ENCODE data around the gene SFRP5. TPM values are rescaled to one million over a fixed set of nuclear protein-coding genes. Genes with fewer than 3 reads are reported as not detected.

The SFRP5 gene
- total and polyA plus RNA-seq, 2 donors (not counting 1 experiment from before 2014, with no cell fraction given), result not detected

DNA sequence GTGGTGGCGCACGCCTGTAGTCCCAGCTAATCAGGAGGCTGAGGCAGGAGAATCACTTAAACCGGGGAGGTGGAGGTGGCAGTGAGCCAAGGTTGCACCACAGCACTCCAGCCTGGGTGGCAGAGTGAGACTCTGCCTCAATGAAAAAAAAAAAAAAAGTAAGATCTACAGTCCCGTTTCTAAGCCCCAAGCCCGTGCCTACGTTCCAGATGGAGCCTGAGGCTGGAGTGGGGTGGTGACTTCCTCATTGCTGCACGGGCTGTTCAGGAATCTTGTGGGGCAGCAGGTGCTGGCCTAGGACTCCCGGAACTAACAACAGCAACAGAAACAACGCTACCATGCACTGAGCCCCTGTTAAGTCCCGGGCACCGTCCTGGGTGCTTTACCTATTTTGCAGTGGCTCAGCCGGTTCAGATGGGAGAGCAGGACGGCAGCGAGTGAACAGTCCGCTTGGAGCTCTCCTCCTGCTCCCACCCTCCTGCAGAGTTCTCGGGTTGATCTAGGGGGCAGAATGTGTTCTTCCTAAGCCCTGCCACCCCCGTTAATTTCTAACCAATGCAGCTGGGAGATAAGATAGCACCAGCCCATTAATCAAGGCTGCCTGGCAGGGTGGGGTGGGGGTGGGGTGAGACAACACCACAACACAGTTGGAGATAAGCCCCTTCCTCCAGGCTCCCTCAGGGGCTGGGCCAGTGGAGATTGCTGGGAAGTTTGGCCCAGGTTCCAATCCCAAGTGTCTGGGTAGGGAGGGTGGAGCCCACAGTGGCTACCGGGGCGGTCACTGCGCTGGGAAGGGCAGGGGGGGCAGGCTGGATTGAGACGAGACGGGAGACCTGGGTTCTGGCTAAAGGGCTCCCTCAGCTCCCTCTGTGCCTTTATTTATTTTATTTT, 17.0 kb upstream of the SFRP5 start:
- intact Hi-C loops (cut with micrococcal nuclease), result no loop called here
- H4K20me1 ChIP-seq (ENCODE audit: control insufficient read depth, insufficient read depth, low read length, poor library complexity, severe bottlenecking), result no peaks in the 10 kb centered on the region
- ATAC-seq (ENCODE audit: low read depth), result no peak
- no peak overlapping the region for H3K27ac ChIP-seq (ENCODE audit: low read length in 2 of 2)
- H3K9me3 ChIP-seq (ENCODE audit: control extremely low read depth in 1 of 3, control insufficient read depth in 2 of 3, insufficient read depth in 1 of 3, low read length in 2 of 3), result no peaks in the 10 kb centered on the region
- no peaks in the 10 kb centered on the region for H3K4me1 Mint-ChIP-seq
- WGBS (ENCODE audit: insufficient coverage), result 21% methylated on average over 19 of the region's 22 CpGs
- peaks cover 30% of the 10 kb centered on the region for H3K27me3 Mint-ChIP-seq
- TF ChIP-seq, protein P1, sequence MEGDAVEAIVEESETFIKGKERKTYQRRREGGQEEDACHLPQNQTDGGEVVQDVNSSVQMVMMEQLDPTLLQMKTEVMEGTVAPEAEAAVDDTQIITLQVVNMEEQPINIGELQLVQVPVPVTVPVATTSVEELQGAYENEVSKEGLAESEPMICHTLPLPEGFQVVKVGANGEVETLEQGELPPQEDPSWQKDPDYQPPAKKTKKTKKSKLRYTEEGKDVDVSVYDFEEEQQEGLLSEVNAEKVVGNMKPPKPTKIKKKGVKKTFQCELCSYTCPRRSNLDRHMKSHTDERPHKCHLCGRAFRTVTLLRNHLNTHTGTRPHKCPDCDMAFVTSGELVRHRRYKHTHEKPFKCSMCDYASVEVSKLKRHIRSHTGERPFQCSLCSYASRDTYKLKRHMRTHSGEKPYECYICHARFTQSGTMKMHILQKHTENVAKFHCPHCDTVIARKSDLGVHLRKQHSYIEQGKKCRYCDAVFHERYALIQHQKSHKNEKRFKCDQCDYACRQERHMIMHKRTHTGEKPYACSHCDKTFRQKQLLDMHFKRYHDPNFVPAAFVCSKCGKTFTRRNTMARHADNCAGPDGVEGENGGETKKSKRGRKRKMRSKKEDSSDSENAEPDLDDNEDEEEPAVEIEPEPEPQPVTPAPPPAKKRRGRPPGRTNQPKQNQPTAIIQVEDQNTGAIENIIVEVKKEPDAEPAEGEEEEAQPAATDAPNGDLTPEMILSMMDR (IDR thresholded peaks at IDR 0.05), result no peak
- TF ChIP-seq EZH2 (IDR thresholded peaks at IDR 0.05; ENCODE audit: borderline replicate concordance, insufficient read depth, low read depth, low read length, poor library complexity, severe bottlenecking), result no peak
- ChIA-PET CTCF (no interaction called here), POLR2A (interaction anchor here (0.7 kb wide), 1 partner anchor 131 kb away, joined by 5 read pairs; no protein-coding TSS in a partner anchor)
- H3K79me2 ChIP-seq (ENCODE audit: control insufficient read depth, insufficient read depth, low read length), result no peaks in the 10 kb centered on the region
- peaks cover 0 to 3% of the 10 kb centered on the region in 2 donors for H3K4me1 ChIP-seq (ENCODE audit: control insufficient read depth in 2 of 2, insufficient read depth in 2 of 2, low read length in 2 of 2)
- no peak overlapping the region for H3K4me2 ChIP-seq (replicated peaks; ENCODE audit: low read depth, low read length, poor library complexity, severe bottlenecking)
- H3K27ac Mint-ChIP-seq, result no peak overlapping the region
- no peak for DNase-seq
- no peak overlapping the region for H3K9ac ChIP-seq (ENCODE audit: low read length)
- no peaks in the 10 kb centered on the region for H3K36me3 ChIP-seq (replicated peaks in 1 of 2; ENCODE audit: control extremely low read depth in 1 of 2, control insufficient read depth in 1 of 2, extremely low read depth in 1 of 2, insufficient read depth in 2 of 2, low read length in 1 of 2)
- H3K4me3 ChIP-seq (ENCODE audit: control extremely low read depth in 1 of 5, extremely low read depth in 1 of 5, insufficient read depth in 1 of 5, low read depth in 2 of 5, low read length in 4 of 5), result no peak overlapping the region
- H3K9me3 Mint-ChIP-seq (ENCODE audit: insufficient read depth), result no peaks in the 10 kb centered on the region
- peaks cover 0 to 38% (median 2%) of the 10 kb centered on the region in 4 experiments for H3K27me3 ChIP-seq (replicated peaks in 1 of 4; ENCODE audit: control extremely low read depth in 1 of 4, control insufficient read depth in 3 of 4, insufficient read depth in 4 of 4, low read length in 3 of 4)
- H3K4me3 Mint-ChIP-seq, result no peak overlapping the region
- H2AFZ ChIP-seq (ENCODE audit: insufficient read depth, low read depth, low read length, poor library complexity, severe bottlenecking), result no peak overlapping the region

DNA sequence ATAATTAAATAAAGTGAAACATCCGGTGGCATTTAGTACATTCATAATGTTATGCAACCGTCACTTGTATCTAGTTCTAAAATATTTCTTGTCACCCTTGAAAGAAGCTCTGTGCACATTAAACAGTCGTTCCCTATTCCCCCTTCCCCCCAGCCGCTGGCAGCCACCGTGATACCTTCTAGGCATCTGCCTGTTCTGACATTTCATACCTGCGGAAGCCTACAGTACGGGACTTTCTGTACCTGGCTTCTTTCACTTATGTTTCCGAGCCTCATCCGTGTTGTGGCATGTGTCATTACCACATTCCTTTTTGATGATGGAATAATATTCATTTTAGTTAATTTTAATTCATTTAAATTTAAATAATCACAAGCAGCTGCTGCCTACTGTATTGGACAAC, 13.9 kb upstream of the SFRP5 start:
- Mint-ChIP-seq H3K27me3 (peaks cover 18% of the 10 kb centered on the region), H3K4me3 (no peak overlapping the region), H3K4me1 (no peaks in the 10 kb centered on the region), H3K27ac (no peak overlapping the region), H3K9me3 (ENCODE audit: insufficient read depth) (no peaks in the 10 kb centered on the region)
- CTCF ChIA-PET, result no interaction called here
- H3K79me2 ChIP-seq (ENCODE audit: control insufficient read depth, insufficient read depth, low read length), result no peaks in the 10 kb centered on the region
- H4K20me1 ChIP-seq (ENCODE audit: control insufficient read depth, insufficient read depth, low read length, poor library complexity, severe bottlenecking), result no peaks in the 10 kb centered on the region
- peaks cover 0 to 28% (median 0%) of the 10 kb centered on the region in 4 experiments for H3K27me3 ChIP-seq (replicated peaks in 1 of 4; ENCODE audit: control extremely low read depth in 1 of 4, control insufficient read depth in 3 of 4, insufficient read depth in 4 of 4, low read length in 3 of 4)
- intact Hi-C loops (cut with micrococcal nuclease), result no loop called here
- H2AFZ ChIP-seq (ENCODE audit: insufficient read depth, low read depth, low read length, poor library complexity, severe bottlenecking), result no peak overlapping the region
- H3K4me1 ChIP-seq (ENCODE audit: control insufficient read depth in 2 of 2, insufficient read depth in 2 of 2, low read length in 2 of 2), result no peaks in the 10 kb centered on the region
- 85% methylated on average over 4 of the region's 9 CpGs for WGBS (ENCODE audit: insufficient coverage)
- H3K9me3 ChIP-seq (ENCODE audit: control extremely low read depth in 1 of 3, control insufficient read depth in 2 of 3, insufficient read depth in 1 of 3, low read length in 2 of 3), result no peaks in the 10 kb centered on the region
- H3K4me3 ChIP-seq (ENCODE audit: control extremely low read depth in 1 of 5, extremely low read depth in 1 of 5, insufficient read depth in 1 of 5, low read depth in 2 of 5, low read length in 4 of 5), result no peak overlapping the region
- H3K4me2 ChIP-seq (replicated peaks; ENCODE audit: low read depth, low read length, poor library complexity, severe bottlenecking), result no peak overlapping the region
- no peaks in the 10 kb centered on the region for H3K36me3 ChIP-seq (replicated peaks in 1 of 2; ENCODE audit: control extremely low read depth in 1 of 2, control insufficient read depth in 1 of 2, extremely low read depth in 1 of 2, insufficient read depth in 2 of 2, low read length in 1 of 2)
- DNase-seq (no peak), ATAC-seq (ENCODE audit: low read depth) (no peak)
- H3K9ac ChIP-seq (ENCODE audit: low read length), result no peak overlapping the region
- POLR2A ChIA-PET, result no interaction called here
- no peak overlapping the region for H3K27ac ChIP-seq (ENCODE audit: low read length in 2 of 2)
- TF ChIP-seq, protein P1 (IDR thresholded peaks at IDR 0.05), result no peak
- no peak for TF ChIP-seq EZH2 (IDR thresholded peaks at IDR 0.05; ENCODE audit: borderline replicate concordance, insufficient read depth, low read depth, low read length, poor library complexity, severe bottlenecking)
